ENCODE data around the gene C10orf95.
"Not testable (repeated sequence)": the region's sequence is repeated elsewhere in the genome, so short reads cannot be mapped to it uniquely, and the experiment has no call there.

C10orf95 gene

DNA sequence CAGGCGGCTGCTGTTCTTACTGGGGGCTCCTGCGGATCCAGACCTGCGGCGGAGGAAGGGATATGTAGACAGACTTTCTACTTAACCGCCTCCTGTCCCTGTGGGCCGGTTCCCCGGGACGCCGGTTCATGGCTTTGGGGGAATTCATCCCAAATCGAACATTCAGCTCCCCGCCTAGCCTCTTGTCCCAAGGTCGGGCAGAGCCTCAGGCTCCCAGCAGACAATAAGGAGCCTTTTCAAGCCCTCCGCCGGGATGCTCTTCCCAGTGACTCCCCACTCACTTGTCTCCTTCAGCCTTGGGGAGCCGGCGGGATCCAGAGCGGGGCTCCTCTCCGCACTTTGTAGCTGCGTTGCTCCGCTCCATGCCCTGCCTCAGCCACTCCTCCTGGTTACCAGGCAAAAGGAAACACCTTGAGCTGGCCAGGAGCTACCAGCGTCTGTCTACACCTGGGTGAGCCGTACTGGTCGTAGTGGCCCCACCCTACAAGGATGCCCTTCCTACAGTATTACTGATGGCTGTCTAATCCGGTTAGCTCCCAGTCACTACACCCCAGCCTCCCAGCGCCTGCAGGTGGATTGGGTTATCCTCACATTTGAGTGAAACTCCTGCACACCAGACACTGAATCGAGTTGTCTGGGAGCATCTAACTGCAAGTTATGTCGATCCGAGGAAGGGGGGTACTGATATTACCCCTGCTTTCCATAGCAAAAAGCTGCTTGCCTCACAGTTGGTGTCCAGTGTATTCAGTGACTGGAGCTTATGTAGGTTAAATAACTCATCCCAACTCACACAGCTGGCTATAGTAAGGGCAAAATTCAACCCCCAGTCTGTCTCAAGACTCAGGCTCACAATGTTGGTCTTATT is at the start of gene C10orf95:
TSS of gene C10orf95 (minus strand) at position 439 of the 865 bp plus-strand sequence. CDS start 450 bp downstream, outside the sequence.
- DNase-seq, result no peak

GRCh38 chr10:102500686-102501085 is 49.3 kb upstream of the C10orf95 start:
- DNase-seq, result not testable (repeated sequence)

- DNase-seq, result no peak
Measured at GRCh38 chr10:102499356-102499755, 48.0 kb upstream of the C10orf95 start.

DNA sequence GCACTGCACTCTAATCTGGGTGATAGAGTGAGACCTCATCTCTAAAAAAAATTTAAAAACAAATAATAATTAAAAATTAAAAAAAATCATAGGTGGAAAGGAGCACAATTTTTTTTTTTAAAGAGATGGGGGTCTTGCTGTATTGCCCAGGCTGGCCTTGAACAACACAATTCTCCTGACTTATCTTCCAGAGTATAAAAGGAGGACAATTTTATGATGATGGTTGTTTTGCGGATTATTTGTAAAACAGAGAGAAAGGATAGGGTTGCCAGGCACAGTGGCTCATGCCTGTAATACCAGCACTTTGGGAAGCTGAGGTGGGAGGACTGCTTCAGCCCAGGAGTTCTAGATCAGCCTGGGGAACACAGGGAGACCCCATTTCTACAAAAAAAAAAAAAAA is 46.2 kb upstream of the C10orf95 start:
- DNase-seq, result no peak

- DNase-seq, result no peak
Measured at GRCh38 chr10:102493771-102494170, 42.4 kb upstream of the C10orf95 start.

DNA sequence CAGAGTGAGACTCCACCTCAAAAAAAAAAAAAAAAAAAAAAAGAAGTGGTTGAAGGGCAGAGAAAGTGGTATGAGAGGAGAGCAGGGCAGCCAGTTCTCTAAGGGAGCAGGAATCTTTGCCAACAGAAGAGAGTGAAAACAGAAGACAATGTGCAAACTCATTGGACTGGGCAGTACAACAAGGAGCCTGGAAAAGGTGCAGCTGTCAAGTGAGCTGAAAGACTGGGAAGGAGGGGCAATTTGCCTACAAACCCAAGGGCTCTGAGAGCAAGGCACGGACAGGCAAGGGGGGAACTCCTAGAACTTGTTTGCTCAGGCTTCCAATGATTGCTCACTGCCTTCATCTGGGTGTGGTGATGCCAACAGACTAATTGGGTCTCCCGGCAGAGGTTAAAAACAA is 41.6 kb upstream of the C10orf95 start:
- DNase-seq, result no peak

GRCh38 chr10:102492344-102492939 is 41.1 kb upstream of the C10orf95 start:
- no peak for DNase-seq

- no peak for DNase-seq
Measured at GRCh38 chr10:102491136-102491535, 39.8 kb upstream of the C10orf95 start.

DNA sequence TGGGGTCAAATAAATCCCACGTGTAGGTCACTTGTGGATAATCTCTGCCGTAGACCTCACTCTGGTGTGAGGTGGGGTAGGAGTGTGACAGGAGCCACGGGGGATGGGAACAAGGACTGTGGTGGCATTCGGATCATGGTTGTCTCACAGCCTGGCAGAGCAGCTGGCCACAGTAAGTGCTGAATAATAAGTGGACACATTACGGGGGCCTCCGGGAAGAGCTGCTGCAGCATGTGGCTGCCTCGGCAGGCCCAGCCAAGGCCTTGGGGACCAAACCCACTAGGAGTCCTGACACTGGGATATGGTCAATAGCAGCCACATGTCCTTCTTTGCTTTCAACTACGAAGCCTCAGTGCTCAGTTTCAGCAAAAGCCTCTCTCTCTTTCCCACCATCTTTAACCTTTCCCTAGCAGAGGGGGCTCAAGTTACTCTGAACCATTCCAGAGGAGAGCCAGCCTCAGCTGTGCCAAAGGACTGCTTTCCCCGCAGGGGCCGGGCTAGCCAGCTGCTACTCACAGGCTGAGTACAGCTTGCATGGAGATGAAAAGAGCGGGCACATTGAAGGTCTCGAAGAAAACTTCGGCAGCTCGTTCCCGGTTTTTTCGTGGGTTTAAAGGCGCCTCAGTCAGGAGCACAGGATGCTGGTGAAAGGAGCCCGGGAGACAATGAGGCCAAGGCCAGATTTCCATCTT is 33.9 kb upstream of the C10orf95 start:
- no peak for DNase-seq

DNA sequence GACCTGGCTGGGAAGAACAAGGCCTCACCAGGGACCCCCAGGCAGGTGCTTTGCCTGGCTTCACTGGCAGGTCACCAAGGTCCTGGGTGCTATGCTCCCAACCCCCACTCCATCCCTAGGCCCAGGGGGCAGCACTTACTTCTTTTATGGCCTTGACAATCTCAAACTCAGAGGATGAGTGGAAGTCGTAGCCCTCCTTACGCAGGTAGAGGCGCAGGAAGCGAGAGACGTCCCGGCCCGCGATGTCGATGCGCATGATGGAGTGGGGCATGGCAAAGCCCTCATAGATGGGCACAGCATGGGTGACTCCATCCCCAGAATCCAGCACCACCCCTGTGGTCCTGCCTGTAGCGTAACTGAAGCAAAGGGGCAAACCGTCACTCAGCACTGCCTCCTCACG is 32.7 kb upstream of the C10orf95 start:
- no peak for DNase-seq

DNA sequence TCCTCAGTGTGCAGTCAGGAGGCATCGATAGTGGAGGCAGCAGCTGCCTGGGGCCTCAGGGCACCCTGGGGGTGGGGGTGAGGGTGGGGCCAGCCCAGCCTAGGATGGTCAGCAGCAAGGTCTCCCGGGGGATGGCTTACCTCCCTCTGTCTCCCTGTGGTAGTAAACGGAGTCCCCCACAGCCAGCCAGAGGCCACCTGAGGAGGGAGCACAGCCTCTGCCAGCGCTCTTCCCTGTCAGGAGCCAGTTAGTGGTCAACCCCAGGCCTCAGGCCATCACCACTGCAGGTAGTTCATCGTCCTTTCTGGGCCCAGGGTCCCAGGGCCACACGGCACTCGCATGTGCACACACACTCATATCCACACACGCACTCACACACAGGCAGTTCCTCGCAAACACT is 29.1 kb upstream of the C10orf95 start:
- no peak for DNase-seq

- DNase-seq, result no peak
Measured at GRCh38 chr10:102479651-102480050, 28.3 kb upstream of the C10orf95 start.

- no peak for DNase-seq
Measured at GRCh38 chr10:102476466-102477141, 25.3 kb upstream of the C10orf95 start.

DNA sequence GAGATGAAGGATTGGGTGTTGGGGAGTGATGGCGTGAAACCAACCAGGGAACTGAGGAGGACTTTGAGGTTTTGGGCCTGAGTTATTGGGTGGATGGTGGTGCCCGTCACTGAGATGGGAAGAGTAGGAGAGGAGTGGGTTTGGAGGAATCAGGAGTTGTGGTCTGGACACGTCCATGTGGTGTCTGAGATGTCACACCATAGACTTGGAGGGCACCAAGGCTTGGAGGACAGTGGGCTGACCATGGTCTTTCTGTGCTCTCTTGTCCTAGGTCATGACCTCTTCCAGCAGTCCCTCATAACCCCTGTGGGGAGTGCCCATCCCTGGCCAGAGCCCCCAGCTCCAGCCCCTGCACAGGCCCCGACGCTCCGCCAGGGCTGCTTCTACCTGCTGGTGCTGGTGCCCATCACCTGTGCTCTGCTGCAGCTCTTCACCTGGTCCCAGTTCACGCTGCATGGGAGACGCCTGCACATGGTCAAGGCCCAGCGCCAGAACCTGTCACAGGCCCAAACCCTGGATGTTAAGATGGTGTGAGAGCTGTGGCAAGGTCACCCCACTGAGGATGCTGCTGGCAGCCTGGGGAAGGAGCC is 24.2 kb upstream of the C10orf95 start:
- no peak for DNase-seq

GRCh38 chr10:102473445-102474331 is 22.3 kb upstream of the C10orf95 start:
- DNase-seq, result no peak

DNA sequence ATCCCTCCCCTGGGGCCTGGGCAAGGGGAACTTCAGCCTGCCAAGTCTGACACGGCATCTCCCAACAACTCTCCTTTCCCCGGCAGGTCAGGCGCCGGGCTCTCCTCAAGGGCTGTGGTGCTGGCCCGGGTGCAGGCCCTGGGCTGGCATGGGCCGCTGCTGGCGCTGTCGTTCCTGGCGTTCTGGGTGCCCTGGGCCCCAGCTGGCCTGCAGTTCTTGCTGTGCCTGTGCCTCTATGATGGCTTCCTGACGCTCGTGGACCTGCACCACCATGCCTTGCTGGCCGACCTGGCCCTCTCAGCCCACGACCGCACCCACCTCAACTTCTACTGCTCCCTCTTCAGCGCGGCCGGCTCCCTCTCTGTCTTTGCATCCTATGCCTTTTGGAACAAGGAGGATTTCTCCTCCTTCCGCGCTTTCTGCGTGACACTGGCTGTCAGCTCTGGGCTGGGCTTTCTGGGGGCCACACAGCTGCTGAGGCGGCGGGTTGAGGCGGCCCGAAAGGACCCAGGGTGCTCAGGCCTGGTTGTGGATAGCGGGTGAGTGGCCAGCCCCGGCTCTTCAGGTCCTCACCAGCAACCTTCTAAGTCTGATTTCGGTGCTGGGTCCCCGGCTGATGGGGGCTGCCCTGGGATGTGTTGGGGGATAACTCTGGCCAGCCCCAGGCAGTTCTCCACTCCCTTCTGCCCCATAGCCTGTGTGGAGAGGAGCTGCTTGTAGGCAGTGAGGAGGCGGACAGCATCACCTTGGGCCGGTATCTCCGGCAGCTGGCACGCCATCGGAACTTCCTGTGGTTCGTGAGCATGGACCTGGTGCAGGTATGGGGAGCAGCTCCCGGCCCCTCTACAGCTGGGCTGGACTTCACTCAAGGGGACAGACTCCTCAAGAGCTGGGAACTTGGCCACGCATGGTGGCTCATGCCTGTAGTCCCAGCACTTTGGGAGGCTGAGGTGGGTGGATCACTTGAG is 19.5 kb upstream of the C10orf95 start:
- DNase-seq, result no peak

DNA sequence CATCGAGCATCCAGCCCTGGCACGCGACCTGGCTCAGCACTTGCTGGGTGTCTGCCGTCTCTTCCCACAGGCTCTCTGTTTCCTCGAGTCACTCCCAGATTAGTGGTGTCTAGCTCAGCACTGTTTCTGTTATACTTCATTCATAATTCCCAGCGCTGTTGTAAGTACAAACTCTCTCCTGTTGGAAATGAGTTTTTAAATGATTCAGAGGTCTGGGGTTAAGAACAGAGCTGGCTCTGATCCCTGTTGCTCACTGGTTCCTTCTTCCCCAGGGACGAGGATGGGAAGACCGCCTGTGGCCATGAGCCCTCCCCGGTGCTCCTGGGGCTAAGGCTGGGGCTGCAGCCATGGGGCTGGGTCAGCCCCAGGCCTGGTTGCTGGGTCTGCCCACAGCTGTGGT is 17.3 kb upstream of the C10orf95 start:
- no peak for DNase-seq

DNA sequence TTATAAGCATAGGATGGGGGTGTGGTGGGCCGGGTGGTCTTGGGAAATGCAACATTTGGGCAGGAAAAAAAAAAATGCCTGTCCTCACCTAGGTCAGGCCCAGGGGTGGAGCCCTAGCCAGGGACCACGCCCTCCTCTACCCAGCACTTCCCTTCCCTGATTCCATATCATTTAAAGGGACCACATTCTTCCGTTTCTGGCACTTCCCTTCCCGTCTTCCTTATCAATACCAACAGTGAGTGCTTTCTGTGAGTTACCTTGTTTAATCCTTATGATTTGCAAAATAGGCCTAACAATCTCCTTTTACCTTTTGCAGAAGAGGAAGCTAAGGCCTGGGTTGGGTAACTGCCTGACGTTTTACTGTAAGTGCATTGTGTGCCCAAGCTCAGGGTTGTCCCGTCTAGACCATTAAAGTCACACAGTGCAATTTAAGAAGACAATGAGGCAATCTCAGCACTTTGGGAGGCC is 16.7 kb upstream of the C10orf95 start:
- DNase-seq, result peak; percentile 45

- DNase-seq, result no peak
Measured at GRCh38 chr10:102467318-102467717, 16.0 kb upstream of the C10orf95 start.

DNA sequence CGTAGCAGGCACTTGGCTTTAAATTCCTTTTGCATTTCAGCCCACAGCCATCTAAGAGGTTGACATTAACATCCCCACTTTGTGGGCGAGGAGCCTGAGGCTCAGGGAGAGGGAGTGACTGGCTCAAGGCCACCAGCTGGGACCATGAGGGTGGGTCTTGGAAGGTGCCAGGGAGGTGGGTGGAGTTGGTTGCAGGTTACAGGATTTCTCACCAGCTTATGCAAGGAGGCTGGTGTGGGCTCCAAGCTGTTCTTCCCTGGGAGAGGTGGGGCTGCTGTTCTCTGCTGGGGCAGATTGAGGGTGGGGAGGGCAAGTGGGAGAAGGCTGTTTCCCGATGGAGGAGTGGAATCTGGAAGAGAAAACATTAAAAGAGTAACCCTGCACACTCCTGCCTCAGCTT is 14.1 kb upstream of the C10orf95 start:
- DNase-seq, result no peak

Measured in GF-D8 (cell line).